GM18511 (cell line): ENCODE results near the gene RNF144B.

Experiments used
- ATAC-seq: cut with Tn5 transposase; IDR thresholded peaks from one replicate; pipeline ENCODE4 v1.9.1; 2021; ENCODE audit warnings: mild to moderate bottlenecking, moderate library complexity; ENCODE audit not compliant: unreplicated experiment

Gene RNF144B

DNA sequence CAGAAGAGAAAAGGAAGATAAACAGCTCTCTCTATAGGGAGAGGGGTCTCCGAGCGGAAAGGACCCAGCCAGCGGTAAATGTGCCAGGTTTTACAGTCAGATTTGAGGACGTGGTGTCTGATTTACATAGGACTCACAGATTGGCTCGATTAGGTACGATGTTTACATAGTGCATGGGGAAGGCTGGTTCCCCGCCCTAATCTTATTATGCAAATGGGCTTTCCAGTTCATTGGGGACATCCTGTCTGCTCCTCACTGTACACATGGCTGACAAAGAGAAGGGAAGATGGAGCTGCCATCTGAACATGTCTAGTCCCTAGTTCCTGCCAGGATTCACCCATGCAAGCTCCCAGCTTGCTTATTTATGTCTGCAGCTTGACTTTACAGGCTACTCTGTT is 119.9 kb downstream of the RNF144B start:
- ATAC-seq, result no peak

- ATAC-seq, result no peak
Measured at GRCh38 chr6:18507561-18507960, 120.4 kb downstream of the RNF144B start.

DNA sequence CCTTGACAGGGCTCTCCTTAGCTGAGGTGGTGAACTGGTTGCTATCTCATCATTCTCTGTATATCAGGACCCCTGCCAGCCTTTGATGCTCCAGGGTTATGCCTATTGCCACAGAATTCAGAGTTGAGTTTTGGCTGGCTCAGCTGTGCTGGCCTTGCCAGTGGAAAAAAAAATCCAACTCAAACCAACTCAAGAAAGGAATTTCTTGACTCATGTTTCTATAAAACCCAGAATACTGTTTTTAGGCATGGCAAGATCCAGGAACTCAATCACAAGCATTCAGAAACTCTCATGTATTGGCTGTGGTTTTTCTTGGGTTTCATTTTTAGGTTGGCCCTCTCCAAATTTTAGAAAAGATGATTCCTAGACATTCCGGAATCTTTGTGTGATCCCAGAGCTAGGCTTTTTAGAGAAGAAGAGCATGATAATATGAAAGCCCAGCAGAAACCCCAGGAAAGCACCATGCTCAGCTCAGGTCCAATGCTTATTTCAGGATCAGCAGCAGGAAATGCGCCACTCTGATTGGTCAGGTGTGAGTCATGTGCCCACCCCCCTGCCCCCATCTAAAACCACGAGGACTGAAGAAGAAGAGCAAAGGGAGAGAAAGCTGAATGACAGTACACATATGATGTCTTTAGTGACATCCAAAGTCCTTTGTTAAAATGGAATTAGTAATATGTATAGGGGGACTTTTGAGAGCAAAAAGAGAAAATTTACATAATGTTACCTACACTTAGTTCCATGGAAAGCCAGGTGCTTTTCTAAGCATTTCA is 122.9 kb downstream of the RNF144B start:
- ATAC-seq, result no peak

- ATAC-seq, result no peak
Measured at GRCh38 chr6:18510644-18511033, 123.5 kb downstream of the RNF144B start.

GRCh38 chr6:18511211-18511610 is 124.1 kb downstream of the RNF144B start:
- no peak for ATAC-seq

GRCh38 chr6:18513253-18513798 is 126.2 kb downstream of the RNF144B start:
- ATAC-seq, result no peak

DNA sequence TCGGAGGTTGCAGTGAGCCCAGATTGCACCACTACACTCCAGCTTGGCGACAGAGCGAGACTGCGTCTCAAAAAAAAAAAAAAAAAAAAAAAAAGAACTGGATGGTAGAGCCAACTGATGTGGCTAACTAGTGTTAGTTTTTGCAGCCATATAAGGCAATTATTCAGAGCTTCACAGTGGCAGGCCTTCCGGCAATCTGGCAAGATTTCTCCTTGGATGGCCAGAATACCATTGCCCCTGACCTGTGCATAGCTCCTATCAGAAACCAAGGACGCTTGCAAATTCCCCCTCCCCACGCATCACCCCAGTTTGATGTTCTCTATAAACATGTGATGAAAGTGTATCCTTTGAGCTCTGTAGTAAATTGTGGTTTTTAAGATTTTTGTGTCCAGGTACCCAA is 127.0 kb downstream of the RNF144B start:
- no peak for ATAC-seq

DNA sequence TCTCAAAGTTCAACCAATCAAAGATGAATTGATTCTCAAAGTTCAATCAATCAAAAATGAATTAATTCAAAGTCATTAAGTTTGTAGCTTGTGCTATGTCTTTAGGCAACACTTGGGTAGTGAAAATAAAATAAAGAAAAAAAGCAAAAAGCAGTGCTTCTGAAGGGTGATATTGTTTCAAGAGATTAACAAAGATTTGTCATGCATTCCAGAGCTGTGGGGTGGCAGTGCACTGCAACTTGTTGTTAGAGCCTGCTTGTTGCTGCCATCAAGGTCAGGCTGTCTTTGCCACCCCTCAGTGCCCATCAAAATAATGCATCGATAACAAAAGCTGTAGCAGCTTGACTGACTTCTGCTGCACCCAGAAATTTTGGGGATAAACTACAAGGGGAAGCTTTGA is 128.6 kb downstream of the RNF144B start:
- no peak for ATAC-seq
